H1 (cell line): ENCODE measurements around the gene OR1M1. TPM values are rescaled to one million over a fixed set of nuclear protein-coding genes. Genes with fewer than 3 reads are reported as not detected.

Experiments used
- CTBP2 ChIP-seq: IDR thresholded peaks from 2 replicates; pipeline ENCODE4 v1.7.0; 2011; ENCODE audit warnings: borderline replicate concordance, mild to moderate bottlenecking, moderate library complexity, mixed read lengths, low read length; ENCODE audit not compliant: insufficient read depth, insufficient read length
- EZH2 ChIP-seq: fragments of 200-600 bp; sonication (generic); IDR thresholded peaks from 2 replicates; pipeline ENCODE4 v1.7.1; 2012; ENCODE audit warnings: low read depth, mild to moderate bottlenecking, moderate library complexity, low read length, inconsistent platforms; ENCODE audit not compliant: severe bottlenecking
- NANOG ChIP-seq: IDR thresholded peaks from 2 replicates; pipeline ENCODE4 v1.6.1; 2011; ENCODE audit warnings: low read length, low read depth, mild to moderate bottlenecking, inconsistent platforms; ENCODE audit not compliant: insufficient read depth, poor library complexity, severe bottlenecking
- polyA plus RNA-seq, 7 experiments: library from polyadenylated mRNA; depleted of rRNA in 3 of 7; stranded (reverse) in 5 of 7; unstranded in 2 of 7; fragments of >200 nt in 5 of 7; fragments of 200-250 nt in 2 of 7; gene quantifications; 1 replicate in 5 of 7; 2 replicates in 1 of 7; 4 replicates in 1 of 7; pipeline versions ENCODE4 v1.2.1 to v1.2.3, GENCODE V29; 2011 to 2013; ENCODE audit warnings: missing spikeins in 2 of 7, mixed read lengths in 2 of 7
- total RNA-seq: library from RNA; stranded (reverse); fragmentation: NEBNext Ultra II Directional; extraction: Animal tissue kit (Norgen Biotek cat#: 25700); gene quantifications from 2 replicates; pipeline ENCODE4 v1.2.1, GENCODE V29; 2021

The OR1M1 gene
- total and polyA plus RNA-seq, 2 of the 8 experiments (the other 6 are each of a cell fraction or from before 2014, with no cell fraction given): 0.12 TPM; not detected in 1

DNA sequence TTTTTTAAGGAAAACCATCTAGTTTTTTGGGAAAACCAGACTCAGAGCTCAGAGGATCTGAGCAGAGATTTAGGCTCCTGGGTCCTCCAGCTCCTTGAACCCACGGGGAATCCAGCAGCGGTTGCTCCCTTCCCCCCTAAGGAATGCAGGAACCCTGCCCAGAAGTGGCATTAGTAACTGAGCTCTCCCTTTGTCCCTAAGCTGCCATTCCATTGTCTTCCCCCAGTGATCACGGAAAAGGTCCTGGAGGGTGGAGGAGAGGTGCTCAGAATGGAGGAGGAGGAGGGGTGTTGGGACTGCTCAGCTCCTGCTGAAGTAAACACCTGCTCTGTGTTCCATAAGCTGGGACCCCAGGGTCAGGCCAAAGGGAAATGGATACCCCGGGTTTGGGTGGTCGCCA lies 16.8 kb upstream of the OR1M1 start (continued):
- TF ChIP-seq CTBP2 (no peak), EZH2 (no peak), NANOG (peak; percentile 53)
